ENCODE data around the gene KLF4. TPM values are rescaled to one million over a fixed set of nuclear protein-coding genes. Genes with fewer than 3 reads are reported as not detected.
"Not testable (repeated sequence)": the region's sequence is repeated elsewhere in the genome, so short reads cannot be mapped to it uniquely, and the experiment has no call there.

The KLF4 gene
- 1.9 and 7.1 TPM in 2 replicates for total RNA-seq (2014; rRNA removed; shearing (Covaris generic); ENCODE audit: low replicate concordance)

- H3K27me3 ChIP-seq, result no peaks in the 10 kb centered on the region
- peak; percentile 83 for DNase-seq
- H3K4me3 ChIP-seq, result peak within 1 kb of the TSS; percentile 63
- peaks cover 14% of the 10 kb centered on the region for H3K36me3 ChIP-seq
- H3K9me3 ChIP-seq, result no peaks in the 10 kb centered on the region
These were observed at the start of gene KLF4 for GRCh38 chr9:107489687-107490605. KLF4 (minus strand) TSS chr9:107489769; CDS start chr9:107489172, 597 bp downstream.

- H3K9me3 ChIP-seq, result no peaks in the 10 kb centered on the region
- no peaks in the 10 kb centered on the region for H3K36me3 ChIP-seq
- DNase-seq, result no peak
- no peaks in the 10 kb centered on the region for H3K27me3 ChIP-seq
- no peak overlapping the region for H3K4me3 ChIP-seq
These were observed 46.9 kb upstream of the KLF4 start for GRCh38 chr9:107536462-107536861.

- Histone ChIP-seq H3K27me3 (no peaks in the 10 kb centered on the region), H3K4me3 (no peak overlapping the region), H3K9me3 (no peaks in the 10 kb centered on the region), H3K36me3 (no peaks in the 10 kb centered on the region)
- no peak for DNase-seq
These were observed 45.0 kb upstream of the KLF4 start for GRCh38 chr9:107534510-107535078.

GRCh38 chr9:107530679-107531078, 41.1 kb upstream of the KLF4 start:
- no peak for DNase-seq
- no peaks in the 10 kb centered on the region for H3K27me3 ChIP-seq
- H3K4me3 ChIP-seq, result no peak overlapping the region
- H3K36me3 ChIP-seq, result no peaks in the 10 kb centered on the region
- no peaks in the 10 kb centered on the region for H3K9me3 ChIP-seq

GRCh38 chr9:107528686-107529085, 39.1 kb upstream of the KLF4 start:
- Histone ChIP-seq H3K27me3 (no peaks in the 10 kb centered on the region), H3K36me3 (no peaks in the 10 kb centered on the region)

GRCh38 chr9:107523539-107523938, 34.0 kb upstream of the KLF4 start:
- no peaks in the 10 kb centered on the region for H3K27me3 ChIP-seq
- no peak for DNase-seq
- H3K36me3 ChIP-seq, result no peaks in the 10 kb centered on the region
- H3K9me3 ChIP-seq, result no peaks in the 10 kb centered on the region
- H3K4me3 ChIP-seq, result no peak overlapping the region

More at GRCh38 chr9:107528686-107529085, 39.1 kb upstream of the KLF4 start:
- no peak overlapping the region for H3K4me3 ChIP-seq
- no peak for DNase-seq
- no peaks in the 10 kb centered on the region for H3K9me3 ChIP-seq

GRCh38 chr9:107520186-107520585, 30.6 kb upstream of the KLF4 start:
- H3K36me3 ChIP-seq, result no peaks in the 10 kb centered on the region
- H3K4me3 ChIP-seq, result no peak overlapping the region
- no peaks in the 10 kb centered on the region for H3K9me3 ChIP-seq
- no peaks in the 10 kb centered on the region for H3K27me3 ChIP-seq
- no peak for DNase-seq

GRCh38 chr9:107518037-107518807, 28.7 kb upstream of the KLF4 start:
- no peaks in the 10 kb centered on the region for H3K36me3 ChIP-seq
- H3K4me3 ChIP-seq, result no peak overlapping the region
- DNase-seq, result no peak
- no peaks in the 10 kb centered on the region for H3K9me3 ChIP-seq
- no peaks in the 10 kb centered on the region for H3K27me3 ChIP-seq

GRCh38 chr9:107513464-107514100, 24.0 kb upstream of the KLF4 start:
- H3K4me3 ChIP-seq, result no peak overlapping the region
- no peaks in the 10 kb centered on the region for H3K36me3 ChIP-seq
- DNase-seq, result no peak
- no peaks in the 10 kb centered on the region for H3K9me3 ChIP-seq
- no peaks in the 10 kb centered on the region for H3K27me3 ChIP-seq

GRCh38 chr9:107504585-107505455, 15.3 kb upstream of the KLF4 start:
- peak; percentile 53 for DNase-seq

GRCh38 chr9:107502464-107502863, 12.9 kb upstream of the KLF4 start:
- Histone ChIP-seq H3K4me3 (no peak overlapping the region), H3K27me3 (no peaks in the 10 kb centered on the region), H3K9me3 (no peaks in the 10 kb centered on the region), H3K36me3 (no peaks in the 10 kb centered on the region)
- no peak for DNase-seq

More at GRCh38 chr9:107504585-107505455, 15.3 kb upstream of the KLF4 start:
- Histone ChIP-seq H3K27me3 (no peaks in the 10 kb centered on the region), H3K36me3 (no peaks in the 10 kb centered on the region), H3K9me3 (no peaks in the 10 kb centered on the region), H3K4me3 (no peak overlapping the region)

GRCh38 chr9:107500421-107501200, 11.0 kb upstream of the KLF4 start:
- DNase-seq, result peak; percentile 83
- H3K4me3 ChIP-seq, H3K36me3 ChIP-seq, H3K9me3 ChIP-seq, H3K27me3 ChIP-seq: not testable (repeated sequence)

GRCh38 chr9:107496976-107497375, 7.4 kb upstream of the KLF4 start:
- H3K27me3 ChIP-seq, result no peaks in the 10 kb centered on the region
- H3K9me3 ChIP-seq, result no peaks in the 10 kb centered on the region
- no peak for DNase-seq
- H3K4me3 ChIP-seq, result no peak overlapping the region
- no peaks in the 10 kb centered on the region for H3K36me3 ChIP-seq

- Histone ChIP-seq H3K36me3 (peaks cover 5% of the 10 kb centered on the region; the same call in 1 of the 2 replicates), H3K9me3 (no peaks in the 10 kb centered on the region), H3K27me3 (no peaks in the 10 kb centered on the region), H3K4me3 (no peak overlapping the region)
- no peak for DNase-seq
These were observed 2.9 kb upstream of the KLF4 start for GRCh38 chr9:107492381-107492970.
